ENCODE results near the gene TUBA1B.

The TUBA1B gene

DNA sequence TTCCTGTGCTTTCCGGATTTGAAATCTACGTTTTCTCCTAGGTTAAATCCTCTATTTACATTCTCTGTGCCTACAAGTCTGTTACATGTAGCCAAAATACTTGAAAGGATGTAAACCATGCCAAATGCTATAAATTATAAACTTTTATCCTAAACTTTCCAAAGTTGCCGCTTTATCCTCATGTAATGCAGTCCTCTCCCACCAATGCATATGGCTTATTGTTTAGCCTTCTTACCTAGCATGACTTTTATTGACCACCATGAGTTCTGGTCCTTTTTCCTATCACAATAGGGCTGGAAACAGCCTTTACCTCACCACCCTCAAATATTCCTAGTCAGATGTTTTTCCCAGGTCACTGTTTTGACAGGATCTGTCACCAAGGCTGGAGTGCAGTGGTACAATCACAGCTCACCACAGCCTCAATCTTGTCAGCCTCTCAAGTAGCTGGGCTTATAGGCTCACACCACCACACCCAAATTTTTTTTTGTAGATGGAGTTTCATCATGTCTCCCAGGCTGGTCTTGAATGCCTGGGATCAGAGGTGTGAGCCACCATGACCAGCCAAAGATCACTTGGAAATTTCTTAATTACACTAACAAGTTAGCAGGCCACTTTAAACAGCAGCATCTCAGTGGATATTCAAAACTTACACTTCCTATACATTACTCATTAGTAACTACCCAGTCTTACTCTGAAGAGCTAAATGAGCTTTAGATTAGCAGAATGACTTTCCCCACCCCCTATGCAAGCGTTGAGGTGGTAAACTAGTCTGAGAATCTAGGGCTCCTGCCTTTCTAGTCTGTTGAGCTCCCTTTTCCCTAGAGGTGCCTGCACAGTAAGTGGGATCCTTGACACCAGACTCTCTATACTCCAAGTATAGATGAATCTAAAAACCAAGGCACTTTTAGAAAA, 4.1 kb downstream of the TUBA1B start:
- DNase-seq (ENCODE audit: low read depth in 3 of 3): no peak

DNA sequence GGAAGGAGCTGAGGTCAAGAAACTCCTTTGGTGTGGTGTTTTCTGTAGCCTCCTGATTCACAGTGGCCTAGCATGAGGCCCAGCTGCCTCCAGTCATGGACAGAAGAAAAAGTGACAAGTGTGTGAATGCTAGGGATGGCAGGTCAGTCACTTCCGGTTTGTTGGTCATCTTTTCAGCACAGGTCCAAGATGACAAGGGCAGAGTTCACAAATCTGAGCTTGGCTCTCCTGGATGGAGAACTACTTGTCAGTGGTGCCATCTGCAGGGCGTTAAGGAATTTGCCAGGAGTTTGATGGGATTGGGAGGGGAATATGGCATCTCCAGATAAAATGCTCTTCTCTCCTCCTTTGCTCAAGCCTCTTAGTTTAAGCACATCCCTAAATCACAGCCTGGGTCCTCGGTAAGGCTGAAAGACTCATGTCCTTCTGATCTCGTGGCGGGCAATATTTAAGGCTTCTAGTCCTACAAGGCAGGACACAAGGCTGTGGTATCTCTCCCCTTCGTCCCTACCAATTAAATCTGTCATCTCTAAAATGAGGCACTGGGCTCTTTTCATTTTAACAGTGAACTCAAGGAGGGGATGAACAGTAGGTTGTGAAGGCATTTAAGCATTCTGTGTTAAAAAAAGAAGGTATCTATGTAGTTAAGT, 10.0 kb downstream of the TUBA1B start:
- no peak for DNase-seq (ENCODE audit: low read depth in 3 of 3)

DNA sequence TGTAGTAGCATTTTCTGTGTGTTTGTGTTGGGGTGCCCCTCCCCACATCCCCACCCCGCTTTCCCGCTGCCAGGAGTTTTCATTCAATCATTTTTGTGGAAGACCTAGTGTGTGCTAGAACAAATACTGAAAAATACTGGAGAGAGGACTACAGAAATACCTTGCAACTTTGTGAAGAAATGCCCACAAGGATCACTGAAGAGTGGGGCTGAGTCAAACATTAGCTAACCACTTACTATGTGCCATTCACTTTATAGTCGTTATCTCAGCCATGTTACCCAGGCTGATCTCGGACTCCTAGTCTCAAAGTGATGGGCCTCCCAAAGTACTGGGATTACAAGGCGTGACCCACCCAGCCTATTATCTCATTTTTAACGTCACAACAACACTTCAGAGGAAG, 20.0 kb downstream of the TUBA1B start:
- DNase-seq (ENCODE audit: low read depth in 3 of 3): no peak

DNA sequence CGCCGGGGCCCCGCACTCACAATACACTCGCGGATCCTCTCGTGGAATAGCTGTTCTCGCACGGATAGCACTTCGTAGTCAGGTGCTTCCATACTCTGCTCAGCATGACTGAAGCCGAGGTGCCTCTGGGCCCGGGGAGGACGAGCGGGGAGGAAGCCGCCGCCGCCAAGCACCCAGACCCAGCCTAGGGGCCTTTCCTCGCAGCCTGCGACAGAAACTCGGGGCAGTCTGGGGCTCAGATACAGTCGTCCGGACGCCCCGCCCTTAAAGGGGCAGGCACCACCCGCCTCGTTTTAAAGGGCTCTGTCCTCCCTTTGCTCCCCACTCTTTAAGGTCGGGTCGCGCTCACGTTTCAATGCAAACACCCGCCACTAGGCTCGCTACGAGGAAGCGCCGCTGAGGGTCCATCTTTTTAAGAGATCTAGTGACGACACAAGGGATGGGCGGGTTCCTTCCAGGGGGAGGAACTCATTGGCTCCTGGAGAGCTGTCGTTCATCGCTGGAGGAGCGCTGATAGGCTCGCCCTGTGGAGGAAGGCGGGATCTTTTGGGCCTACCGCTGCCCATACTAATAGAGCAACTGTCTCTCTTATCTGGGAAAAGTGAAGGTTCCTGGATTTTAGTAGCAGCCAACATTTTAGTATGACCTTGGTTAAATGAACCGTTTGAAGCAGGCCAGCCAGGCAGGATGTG, 20.6 kb downstream of the TUBA1B start, which contains the start of gene LMBR1L:
TSS of gene LMBR1L (minus strand) at position 384 of the 692 bp plus-strand sequence. CDS start at position 92, 292 bp downstream.
- peak; percentile 85 to 93 (median 92) for DNase-seq (ENCODE audit: low read depth in 3 of 3)

DNA sequence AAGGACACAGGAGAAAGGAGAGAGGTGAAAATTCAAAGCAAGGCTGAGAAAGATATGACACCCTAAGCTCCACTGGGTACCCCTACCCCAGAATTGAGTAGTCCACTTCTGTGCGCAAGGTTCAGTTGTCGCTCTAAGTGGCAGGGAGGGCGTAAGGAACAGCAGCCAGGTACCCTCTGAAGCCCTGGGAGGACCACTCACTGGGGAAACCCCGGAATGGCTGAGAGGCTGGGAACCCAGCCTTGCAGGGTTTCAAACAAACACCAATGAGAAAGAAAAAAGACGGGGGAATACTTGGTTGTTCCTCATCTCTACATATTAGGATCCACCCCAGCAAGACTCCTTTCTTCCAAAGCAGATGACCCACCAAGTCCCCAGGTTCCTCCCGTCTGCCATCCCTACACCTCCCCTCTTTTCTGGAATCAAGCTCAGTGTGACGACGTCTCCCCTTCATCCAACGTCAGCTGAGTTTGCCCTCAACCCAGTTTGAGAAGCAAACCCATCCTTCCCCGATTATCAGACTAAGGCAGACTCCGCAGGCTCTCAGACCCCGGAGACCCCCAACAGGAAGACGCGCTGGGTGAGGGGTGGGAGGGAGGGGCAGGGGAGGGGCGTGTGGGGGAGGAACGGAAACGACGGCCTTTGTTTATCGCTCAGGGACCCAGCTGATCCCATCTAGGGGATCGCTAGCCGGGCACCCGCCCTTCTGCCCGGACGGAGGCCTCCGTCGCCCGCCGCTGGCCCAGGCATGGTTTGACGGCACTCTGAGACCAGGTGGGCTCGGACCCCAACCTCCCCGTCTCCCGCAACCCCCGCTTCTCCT, 21.3 kb downstream of the TUBA1B start:
- DNase-seq (ENCODE audit: low read depth in 3 of 3): no peak

DNA sequence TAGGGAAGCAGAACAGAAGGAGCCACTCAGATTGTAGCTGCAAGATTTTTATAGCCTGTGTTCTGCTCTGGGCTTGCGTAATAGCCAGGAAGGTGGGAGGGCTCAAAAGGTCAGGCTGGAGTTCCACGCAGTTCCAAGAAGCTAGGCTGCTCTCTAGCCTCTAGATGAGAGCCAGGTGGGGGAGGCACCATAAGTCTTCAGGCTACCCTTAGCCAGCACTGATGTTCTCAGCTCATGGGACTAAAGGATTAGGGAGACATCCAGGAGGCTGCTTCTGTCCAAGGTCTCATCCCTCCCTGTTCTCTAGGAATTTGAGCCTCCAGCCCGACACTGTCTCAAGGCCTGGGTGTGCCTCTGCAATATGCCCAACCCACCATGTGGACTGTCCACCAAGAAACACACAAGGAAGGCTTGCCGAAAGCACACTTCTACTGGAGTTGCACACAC, 22.2 kb downstream of the TUBA1B start:
- DNase-seq (ENCODE audit: low read depth in 3 of 3): no peak

DNA sequence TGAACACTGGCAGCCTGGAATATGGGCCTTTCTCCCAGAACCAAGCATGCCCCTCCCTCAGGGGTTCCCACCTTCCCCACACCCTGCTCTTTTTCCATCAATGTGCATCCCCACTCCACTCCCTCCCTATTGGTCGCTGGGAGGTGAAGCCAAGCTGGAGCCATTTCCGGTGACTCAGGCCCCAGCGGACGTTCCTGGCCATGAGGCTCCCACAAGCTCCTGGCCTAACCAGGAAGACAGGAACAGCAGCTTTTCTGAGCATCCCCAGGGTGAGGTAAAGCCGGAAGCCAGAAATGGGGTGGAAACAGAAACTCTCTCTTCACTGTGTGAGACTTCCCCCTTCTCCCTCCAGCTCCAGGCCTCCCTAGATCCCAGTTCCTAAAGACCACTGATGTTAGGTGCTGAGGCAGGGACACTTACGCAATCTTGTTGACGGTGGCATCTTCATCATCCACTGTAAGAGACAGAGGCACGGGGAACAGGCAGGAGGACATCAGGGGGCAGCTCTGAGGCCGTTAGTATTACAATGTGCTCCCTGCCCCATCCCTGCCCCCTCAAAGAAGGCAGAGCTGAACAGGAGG, 25.6 kb downstream of the TUBA1B start:
- no peak for DNase-seq (ENCODE audit: low read depth in 3 of 3)

DNA sequence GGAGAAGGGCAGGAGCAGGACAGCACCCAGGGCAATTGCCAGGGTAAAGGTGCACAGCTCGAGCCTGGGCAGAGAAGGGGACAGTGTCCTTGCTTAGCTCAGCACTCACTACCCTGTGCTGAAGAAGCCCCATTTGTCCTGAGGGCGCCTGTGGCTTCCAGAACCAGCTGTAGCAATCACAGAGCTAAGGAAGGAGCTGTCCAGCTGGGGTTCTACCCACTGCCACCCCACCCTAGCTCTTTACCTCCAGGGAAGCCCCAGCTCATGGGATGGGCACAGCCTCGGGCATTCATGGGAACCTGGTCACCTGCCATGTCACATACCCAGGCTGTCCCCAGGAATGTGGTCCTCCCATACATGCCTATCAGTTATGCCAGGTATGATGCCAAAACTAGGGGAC, 26.4 kb downstream of the TUBA1B start:
- DNase-seq (ENCODE audit: low read depth in 3 of 3): no peak

DNA sequence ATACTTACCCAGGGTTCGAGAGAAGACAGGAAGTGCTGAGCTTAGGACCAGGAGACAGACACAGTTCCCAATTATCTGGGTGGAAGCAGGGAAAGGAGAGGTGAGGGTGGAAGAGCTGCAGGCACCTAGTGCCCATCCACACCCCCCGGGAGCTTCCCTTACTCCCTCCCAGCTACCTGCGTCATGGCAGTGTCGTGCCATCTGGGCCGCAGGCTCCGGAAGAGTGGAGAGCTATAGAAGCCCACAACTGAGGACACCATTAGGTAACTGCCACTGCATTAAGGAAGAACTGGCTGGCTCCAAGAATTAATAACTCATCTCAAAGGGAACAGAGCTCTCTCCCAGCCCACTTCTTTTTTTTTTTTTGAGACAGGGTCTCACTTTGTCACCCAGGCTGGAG, 30.8 kb downstream of the TUBA1B start:
- DNase-seq (ENCODE audit: low read depth in 3 of 3): no peak

DNA sequence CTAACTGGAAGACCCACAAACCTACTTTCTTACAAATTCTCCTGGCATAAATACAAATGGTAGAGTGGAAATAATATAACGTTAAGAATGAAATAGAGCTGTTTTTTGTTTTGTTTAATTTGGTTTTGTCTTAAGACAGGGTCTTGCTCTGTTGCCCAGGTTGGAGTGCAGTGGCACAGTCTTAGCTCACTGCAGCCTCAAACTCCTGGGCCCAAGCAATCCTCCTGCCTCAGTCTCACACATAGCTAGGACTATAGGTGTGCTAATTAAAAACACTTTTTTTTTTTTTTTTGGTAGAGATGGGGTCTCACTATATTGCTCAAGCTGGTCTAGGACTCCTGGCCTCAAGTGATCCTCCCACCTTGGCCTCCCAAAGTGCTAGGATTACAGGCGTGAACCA, 32.5 kb downstream of the TUBA1B start:
- DNase-seq (ENCODE audit: low read depth in 3 of 3): no peak

DNA sequence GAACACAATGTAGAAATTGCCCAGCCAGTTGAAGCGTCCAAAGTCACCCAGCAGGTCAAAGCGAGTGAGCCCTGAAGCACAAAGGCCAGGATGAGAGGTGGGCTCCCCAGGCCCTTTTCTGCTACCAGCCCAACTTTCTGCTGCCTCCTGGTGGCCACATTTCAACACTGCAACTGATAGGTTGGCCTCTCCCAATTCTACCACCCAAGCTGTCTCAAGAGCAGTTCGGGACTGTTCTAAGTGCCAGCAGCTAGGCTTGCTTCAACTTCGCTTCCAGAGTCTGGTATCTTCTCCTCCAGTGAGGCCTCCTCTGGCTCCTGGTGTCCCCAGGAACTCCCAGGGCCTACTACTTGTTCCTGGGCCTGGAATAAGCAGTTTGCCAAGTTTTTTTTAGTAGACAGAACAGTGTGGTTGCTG, 33.2 kb downstream of the TUBA1B start:
- DNase-seq (ENCODE audit: low read depth in 3 of 3): peak; percentile 35 to 60 (median 54)

DNA sequence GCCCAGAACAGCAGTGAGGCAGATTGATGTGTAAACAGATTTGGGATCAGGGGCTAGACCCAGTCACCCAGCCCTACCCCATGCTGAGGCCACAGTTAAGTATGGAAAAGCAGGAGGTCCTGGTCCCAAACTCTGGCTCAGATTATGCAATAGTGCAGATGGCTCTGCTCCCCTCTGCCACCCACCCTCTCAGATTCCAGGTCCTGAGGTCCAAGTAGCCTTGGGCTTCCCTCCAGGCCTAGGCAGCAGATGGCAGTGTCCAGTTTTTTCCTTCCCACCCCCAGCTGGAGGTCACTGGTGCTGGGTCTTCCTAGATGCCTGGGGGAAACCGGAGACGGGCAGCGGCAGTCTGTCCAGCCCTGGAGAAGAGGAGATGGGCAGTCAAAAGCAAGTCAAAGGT, 33.8 kb downstream of the TUBA1B start:
- DNase-seq (ENCODE audit: low read depth in 3 of 3): no peak

DNA sequence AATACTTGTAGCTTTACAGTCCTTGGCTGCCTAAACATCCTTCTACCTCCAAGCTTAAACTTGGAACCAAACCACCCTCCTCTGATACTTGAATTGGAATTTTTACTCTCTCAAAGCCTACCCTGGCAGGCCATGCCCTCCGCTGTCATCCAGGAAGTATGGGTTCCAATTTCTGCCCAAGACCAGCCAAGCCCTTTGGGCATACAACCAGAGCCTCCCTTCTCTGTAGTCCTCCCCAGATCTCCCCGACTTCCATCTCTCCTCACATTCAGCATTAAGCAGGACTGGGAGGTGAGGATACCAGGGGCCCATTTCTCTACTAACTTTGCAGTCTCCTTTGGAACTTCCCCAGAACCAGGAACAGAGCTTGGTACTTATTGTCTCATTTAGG, 36.2 kb downstream of the TUBA1B start:
- DNase-seq (ENCODE audit: low read depth in 3 of 3): no peak

DNA sequence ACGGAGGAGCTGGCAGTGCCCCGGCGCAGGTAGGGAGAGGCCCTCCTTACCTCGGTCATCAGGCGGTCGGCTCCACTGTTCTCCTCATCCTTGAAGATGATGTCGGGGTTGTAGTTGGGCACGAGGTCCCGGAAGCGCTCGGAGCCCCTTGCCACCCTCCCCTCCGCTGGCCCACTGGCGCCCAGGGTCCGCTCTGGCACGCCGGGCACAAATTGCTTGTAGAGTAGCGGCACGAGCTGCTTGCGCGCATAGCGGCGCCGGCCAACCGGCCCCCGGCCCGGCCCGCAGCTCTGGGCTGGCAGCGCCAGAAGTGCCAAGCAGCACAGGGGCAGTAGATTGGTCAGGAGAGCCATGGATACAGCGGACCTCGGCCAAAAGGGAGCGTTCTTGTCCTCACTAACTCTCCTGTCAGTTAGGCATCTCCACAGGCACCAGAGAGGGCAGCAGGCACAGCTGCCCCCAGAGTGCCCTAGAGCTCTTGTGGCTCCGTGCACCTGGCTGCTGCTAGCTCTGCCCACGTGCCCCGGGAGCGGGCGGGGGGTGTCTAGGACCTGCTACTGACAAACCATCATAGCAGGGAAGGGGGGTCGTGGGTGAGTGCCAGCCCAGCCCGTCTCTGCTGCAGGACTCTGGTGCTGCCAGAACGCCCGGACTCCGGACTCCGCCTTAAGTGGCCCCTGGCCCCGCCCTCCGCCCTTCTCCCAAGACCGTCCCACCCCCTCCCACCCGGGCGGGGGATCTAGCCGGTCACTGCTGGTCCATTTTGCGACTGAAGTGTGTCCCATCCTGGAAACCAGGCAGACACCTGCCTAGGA, 36.8 kb downstream of the TUBA1B start, which contains the start of gene DHH:
TSS of gene DHH (minus strand) at position 642 of the 815 bp plus-strand sequence. CDS start at position 353, 289 bp downstream.
- no peak for DNase-seq (ENCODE audit: low read depth in 3 of 3)

DNA sequence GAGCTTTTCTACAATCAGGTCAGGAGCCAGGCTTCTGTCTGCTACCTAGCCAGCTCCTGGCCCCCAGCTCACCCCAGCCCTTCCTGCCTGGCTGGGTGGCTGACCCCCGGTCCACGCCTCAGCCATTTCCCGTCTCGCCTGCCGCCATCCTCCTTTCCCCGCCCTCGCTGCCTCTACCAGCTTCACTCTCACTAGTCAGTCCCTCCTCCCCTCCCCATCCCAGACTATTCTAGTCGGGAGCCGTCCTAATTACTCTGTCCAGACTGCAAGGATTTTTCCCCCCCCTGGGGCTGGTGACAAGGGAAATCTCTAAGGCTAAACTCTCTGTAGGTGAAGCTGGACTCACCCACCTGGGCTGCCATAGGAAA, 37.4 kb downstream of the TUBA1B start:
- no peak for DNase-seq (ENCODE audit: low read depth in 3 of 3)

DNA sequence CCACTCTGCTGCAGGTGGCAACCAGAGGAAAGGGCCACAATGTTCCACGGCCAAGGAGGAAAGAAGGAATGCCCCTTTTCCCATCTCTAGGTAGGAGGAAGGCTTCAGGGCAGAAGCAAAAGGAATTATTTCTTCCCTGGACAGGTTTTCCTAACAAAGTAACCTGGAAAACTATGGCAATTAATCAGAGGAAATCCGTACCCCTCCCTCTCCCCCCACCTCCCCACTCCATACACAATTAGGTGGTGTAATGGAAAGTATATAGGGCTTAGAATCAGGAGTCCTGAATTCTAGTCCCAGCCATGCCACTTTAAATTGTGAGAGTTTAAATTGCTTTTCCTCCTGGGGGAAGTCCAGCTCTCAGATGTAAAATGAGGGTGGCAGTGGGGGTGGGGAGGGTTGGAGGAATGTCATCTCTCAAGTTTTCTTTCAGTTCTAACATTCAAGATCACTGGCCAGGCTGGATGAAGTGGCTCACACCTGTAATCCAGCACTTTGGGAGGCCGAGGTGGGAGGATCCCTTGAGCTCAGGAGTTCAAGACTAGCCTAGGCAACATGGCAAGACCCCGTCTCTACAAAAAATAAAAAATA, 38.3 kb downstream of the TUBA1B start:
- no peak for DNase-seq (ENCODE audit: low read depth in 3 of 3)

DNA sequence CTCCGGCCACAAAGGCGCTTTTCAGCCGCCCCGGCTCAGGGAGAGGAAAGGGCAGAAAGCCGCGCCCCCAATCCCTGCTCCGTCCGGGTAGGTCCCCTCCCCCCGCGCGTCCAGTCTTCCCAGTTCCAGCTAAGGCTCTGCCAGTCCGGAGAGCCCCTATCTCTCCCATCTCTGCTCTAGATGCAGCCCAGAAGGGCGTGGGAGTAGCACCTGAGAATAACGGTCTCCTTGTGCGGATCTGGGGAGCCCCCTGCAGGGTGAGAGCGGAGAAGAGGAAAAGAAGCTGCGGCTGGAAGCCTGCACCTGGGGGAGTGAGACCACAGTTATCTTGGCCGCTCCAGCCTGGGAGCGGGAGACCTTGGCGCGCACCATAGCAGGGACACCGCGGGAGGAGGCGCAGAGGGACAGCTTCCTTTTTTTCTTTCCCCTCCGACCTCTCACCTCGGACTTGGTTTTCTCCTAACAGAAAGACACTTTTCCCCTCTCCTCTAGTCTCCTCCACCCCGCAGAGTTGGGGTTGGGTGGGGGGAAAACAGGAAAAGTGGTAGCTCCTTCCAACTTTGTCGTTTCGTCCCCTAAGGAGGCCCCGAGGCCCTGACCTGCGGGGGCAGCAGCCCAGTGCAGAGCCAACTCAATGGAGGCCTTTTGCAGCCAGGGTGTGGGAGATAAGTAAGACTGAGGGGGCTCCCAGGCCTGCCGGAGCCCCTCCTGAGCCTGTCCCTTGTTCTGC, 38.9 kb downstream of the TUBA1B start:
- peak in 2 of 3 experiments; percentile 41 to 65 for DNase-seq (ENCODE audit: low read depth in 3 of 3)

DNA sequence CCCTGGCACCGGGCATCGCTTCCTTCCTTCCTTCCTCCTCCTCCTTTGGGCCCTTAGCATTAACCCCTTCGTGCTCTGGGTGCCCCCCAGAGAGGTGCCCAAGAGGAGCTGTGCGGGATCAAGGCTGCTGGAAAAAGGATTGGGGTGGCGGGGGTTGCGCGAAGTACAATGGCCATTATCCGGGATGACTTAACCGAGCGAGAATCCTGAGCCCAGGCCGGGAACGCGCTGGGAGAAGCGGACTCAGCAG, 39.4 kb downstream of the TUBA1B start:
- no peak for DNase-seq (ENCODE audit: low read depth in 3 of 3)

DNA sequence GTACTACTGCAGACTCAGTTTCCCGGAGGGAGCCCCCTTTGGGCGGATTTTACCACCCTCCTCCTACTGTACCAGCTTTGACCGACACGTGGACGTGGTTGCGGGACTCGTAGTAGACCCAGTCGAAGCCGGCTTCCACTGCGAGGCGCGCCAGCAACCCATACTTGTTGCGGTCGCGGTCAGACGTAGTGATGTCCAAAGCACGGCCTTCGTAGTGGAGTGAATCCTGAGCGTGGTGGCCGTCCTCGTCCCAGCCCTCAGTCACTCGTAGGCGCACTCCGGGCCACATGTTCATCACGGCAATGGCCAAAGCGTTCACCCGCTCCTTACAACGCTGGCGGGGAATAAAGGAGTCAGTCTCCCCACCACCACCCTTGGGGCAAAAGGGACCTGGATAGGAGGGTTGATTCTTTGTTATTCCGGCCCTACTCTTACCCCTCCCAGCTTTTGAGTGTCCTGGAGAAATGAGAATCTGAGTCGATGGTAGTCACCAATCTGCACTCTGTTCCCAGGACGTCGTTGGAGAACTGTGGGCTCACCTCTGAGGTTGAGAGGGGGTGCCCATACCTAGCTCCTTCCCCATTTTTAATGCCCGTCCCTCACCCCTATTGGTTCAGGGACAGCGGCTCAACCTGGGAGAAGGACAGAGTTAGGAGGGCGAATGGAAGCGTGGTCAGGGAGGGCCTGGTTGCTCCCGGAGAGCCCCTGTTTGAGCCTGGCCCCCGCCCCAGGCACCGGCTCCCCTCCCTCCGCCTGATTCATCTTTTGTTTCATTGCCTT, 39.9 kb downstream of the TUBA1B start:
- no peak for DNase-seq (ENCODE audit: low read depth in 3 of 3)

All from stimulated activated CD4-positive, alpha-beta T cell treated with anti-CD3 and anti-CD28 coated beads, TNF-alpha, amount 100 ng/mL, for 24 hours (primary cell).